Thymus (tissue), 14 donors: Measurements from ENCODE around the gene GTF2IRD1. TPM values are rescaled to one million over a fixed set of nuclear protein-coding genes. Genes with fewer than 3 reads are reported as not detected.
"Not testable (repeated sequence)": the region's sequence is repeated elsewhere in the genome, so short reads cannot be mapped to it uniquely, and the experiment has no call there.

Experiments
- DNase-seq, 9 donors: peaks; one replicate each; pipeline ENCODE4 v3.0.0-alpha.2; 2013; ENCODE audit warnings: low spot score in 9 of 9, low read depth in 6 of 9, missing footprints in 1 of 9
- H3K27ac ChIP-seq, 2 donors: one replicate each; pipeline ENCODE4 v1.5.1; 2013; ENCODE audit warnings: control low read depth in 1 of 2, low read depth in 1 of 2, low read length in 1 of 2, mild to moderate bottlenecking in 1 of 2, moderate library complexity in 1 of 2
- H3K27me3 ChIP-seq, 2 donors: one replicate each; pipeline ENCODE4 v1.5.1; 2013; ENCODE audit warnings: low read length in 1 of 2; ENCODE audit not compliant: control insufficient read depth in 2 of 2, insufficient read depth in 1 of 2
- H3K36me3 ChIP-seq, 2 donors: one replicate each; pipeline ENCODE4 v1.5.1; 2013; ENCODE audit warnings: low read length in 1 of 2, mild to moderate bottlenecking in 1 of 2, moderate library complexity in 1 of 2; ENCODE audit not compliant: control insufficient read depth in 2 of 2, insufficient read depth in 2 of 2
- H3K4me1 ChIP-seq, 2 donors: one replicate each; pipeline ENCODE4 v1.5.1; 2013; ENCODE audit warnings: low read length in 2 of 2; ENCODE audit not compliant: control insufficient read depth in 2 of 2, insufficient read depth in 2 of 2
- H3K4me3 ChIP-seq, 2 donors: one replicate each; pipeline ENCODE4 v1.5.1; 2013; ENCODE audit warnings: low read length in 2 of 2, control low read depth in 1 of 2, mild to moderate bottlenecking in 1 of 2
- H3K9me3 ChIP-seq, 2 donors: one replicate each; pipeline ENCODE4 v1.5.1; 2013; ENCODE audit warnings: low read length in 1 of 2, mild to moderate bottlenecking in 1 of 2; ENCODE audit not compliant: control insufficient read depth in 2 of 2, insufficient read depth in 1 of 2
- WGBS: extraction: QIAGEN DNeasy Blood & Tissue Kit; methylation state at CpG from one replicate; pipeline ENCODE4 v1.1.7; 2013; 5-methylcytosine and 5-hydroxymethylcytosine counted together
- long read RNA-seq, 10 donors: transcript quantifications; one replicate each; lab custom pipeline, GENCODE V29; 2026
- polyA plus RNA-seq: library from polyadenylated mRNA; stranded (reverse); fragments of 200-250 nt; gene quantifications from one replicate; pipeline ENCODE4 v1.2.3, GENCODE V29; 2013
- total RNA-seq: library from RNA; stranded (reverse); fragments of 120-200 nt; gene quantifications from one replicate; pipeline ENCODE4 v1.2.4, GENCODE V29; 2013
- donor health status: healthy.

Gene GTF2IRD1
- total RNA-seq (4.7 TPM), polyA plus RNA-seq (14.6 TPM)
- long read RNA-seq, donor 1 = 0 reads
- long read RNA-seq, donor 2 = 0 reads
- long read RNA-seq, donor 3 = 0 reads
- long read RNA-seq, donor 4 = 0 reads
- long read RNA-seq, donor 5 = 0 reads
- long read RNA-seq, donor 6 = 0 reads
- long read RNA-seq, donor 7 = 0 reads
- long read RNA-seq, donor 8 = 0 reads
- long read RNA-seq, donor 9 = 0 reads
- long read RNA-seq, donor 10 = 0 reads

GRCh38 chr7:74453322-74454011 lies at the start of gene GTF2IRD1:
GTF2IRD1 (plus strand) TSS chr7:74453906; CDS start chr7:74508081, 54,175 bp downstream.
- peaks cover 28 to 67% of the 10 kb centered on the region in 2 donors for H3K27me3 ChIP-seq
- peak within 1 kb of the TSS; percentile 30 to 51 for H3K4me3 ChIP-seq
- 1% methylated on average over 60 of the region's 62 CpGs for WGBS
- DNase-seq = peak in 1 of 9 donors; percentile 19
- no peaks in the 10 kb centered on the region for H3K36me3 ChIP-seq
- peaks cover 2 to 8% of the 10 kb centered on the region in 2 donors for H3K9me3 ChIP-seq
- peak within 1 kb of the TSS in 1 of 2 donors; percentile 42 for H3K27ac ChIP-seq
- peaks cover 0 to 14% of the 10 kb centered on the region in 2 donors for H3K4me1 ChIP-seq

GRCh38 chr7:74404388-74404700 lies 49.4 kb upstream of the GTF2IRD1 start:
- H3K4me1 ChIP-seq = no peaks in the 10 kb centered on the region
- H3K9me3 ChIP-seq = no peaks in the 10 kb centered on the region
- no peaks in the 10 kb centered on the region for H3K27me3 ChIP-seq
- H3K36me3 ChIP-seq = peaks cover 0 to 7% of the 10 kb centered on the region in 2 donors
- WGBS = 98% methylated on average over 8 of the region's 8 CpGs
- no peak overlapping the region for H3K4me3 ChIP-seq
- DNase-seq = no peak
- H3K27ac ChIP-seq = no peak overlapping the region

GRCh38 chr7:74404741-74405140 lies 49.0 kb upstream of the GTF2IRD1 start:
- DNase-seq = no peak
- H3K27ac ChIP-seq = no peak overlapping the region
- no peaks in the 10 kb centered on the region for H3K9me3 ChIP-seq
- no peaks in the 10 kb centered on the region for H3K27me3 ChIP-seq
- H3K36me3 ChIP-seq = peaks cover 0 to 7% of the 10 kb centered on the region in 2 donors
- no peaks in the 10 kb centered on the region for H3K4me1 ChIP-seq
- H3K4me3 ChIP-seq = no peak overlapping the region
- WGBS = 91% methylated on average over 15 of the region's 15 CpGs

GRCh38 chr7:74405191-74405898 lies 48.4 kb upstream of the GTF2IRD1 start:
- H3K36me3 ChIP-seq = peaks cover 0 to 6% of the 10 kb centered on the region in 2 donors
- no peaks in the 10 kb centered on the region for H3K27me3 ChIP-seq
- 94% methylated on average over 31 of the region's 31 CpGs for WGBS
- no peaks in the 10 kb centered on the region for H3K4me1 ChIP-seq
- H3K27ac ChIP-seq = no peak overlapping the region
- H3K9me3 ChIP-seq = no peaks in the 10 kb centered on the region
- DNase-seq = no peak
- H3K4me3 ChIP-seq = no peak overlapping the region

GRCh38 chr7:74405899-74406512 lies 47.7 kb upstream of the GTF2IRD1 start:
- Histone ChIP-seq H3K4me3 (no peak overlapping the region), H3K27me3 (no peaks in the 10 kb centered on the region), H3K27ac (no peak overlapping the region), H3K36me3 (peaks cover 0 to 5% of the 10 kb centered on the region in 2 donors), H3K9me3 (no peaks in the 10 kb centered on the region), H3K4me1 (no peaks in the 10 kb centered on the region)
- WGBS = 96% methylated on average over 20 of the region's 20 CpGs
- DNase-seq = no peak

- H3K27me3 ChIP-seq = no peaks in the 10 kb centered on the region
- H3K27ac ChIP-seq = no peak overlapping the region
- no peak for DNase-seq
- H3K9me3 ChIP-seq = no peaks in the 10 kb centered on the region
- no peaks in the 10 kb centered on the region for H3K4me1 ChIP-seq
- no peak overlapping the region for H3K4me3 ChIP-seq
- WGBS = 74% methylated on average over 4 of the region's 4 CpGs
- H3K36me3 ChIP-seq = peaks cover 0 to 5% of the 10 kb centered on the region in 2 donors
These were observed 45.7 kb upstream of the GTF2IRD1 start for GRCh38 chr7:74407958-74408357.

GRCh38 chr7:74409571-74409970 lies 44.1 kb upstream of the GTF2IRD1 start:
- DNase-seq = no peak
- no peaks in the 10 kb centered on the region for H3K36me3 ChIP-seq

GRCh38 chr7:74410772-74411171 lies 42.9 kb upstream of the GTF2IRD1 start:
- Histone ChIP-seq H3K4me3 (no peak overlapping the region), H3K4me1 (no peaks in the 10 kb centered on the region), H3K27ac (no peak overlapping the region), H3K36me3 (no peaks in the 10 kb centered on the region), H3K27me3 (no peaks in the 10 kb centered on the region), H3K9me3 (no peaks in the 10 kb centered on the region)
- DNase-seq = no peak
- 93% methylated on average over 2 of the region's 2 CpGs for WGBS

More at GRCh38 chr7:74409571-74409970, 44.1 kb upstream of the GTF2IRD1 start:
- H3K4me1 ChIP-seq = no peaks in the 10 kb centered on the region
- WGBS = 76% methylated on average over 7 of the region's 7 CpGs
- no peaks in the 10 kb centered on the region for H3K9me3 ChIP-seq
- no peak overlapping the region for H3K4me3 ChIP-seq
- no peaks in the 10 kb centered on the region for H3K27me3 ChIP-seq
- H3K27ac ChIP-seq = no peak overlapping the region

- not testable (repeated sequence) for H3K4me3 ChIP-seq, H3K4me1 ChIP-seq, DNase-seq, H3K27ac ChIP-seq, H3K27me3 ChIP-seq, H3K36me3 ChIP-seq, H3K9me3 ChIP-seq
- 90% methylated on average over 5 of the region's 5 CpGs for WGBS
These were observed 42.1 kb upstream of the GTF2IRD1 start for GRCh38 chr7:74411571-74411970.
